NCI-H748 treated with DMSO at 0.1 percent for 48 hours (cell line): ENCODE measurements around the gene PPP2R2B.

Source experiments
- DNase-seq: peaks from one replicate; lab custom pipeline; 2025; lab: John Stamatoyannopoulos, UW

Gene PPP2R2B

DNA sequence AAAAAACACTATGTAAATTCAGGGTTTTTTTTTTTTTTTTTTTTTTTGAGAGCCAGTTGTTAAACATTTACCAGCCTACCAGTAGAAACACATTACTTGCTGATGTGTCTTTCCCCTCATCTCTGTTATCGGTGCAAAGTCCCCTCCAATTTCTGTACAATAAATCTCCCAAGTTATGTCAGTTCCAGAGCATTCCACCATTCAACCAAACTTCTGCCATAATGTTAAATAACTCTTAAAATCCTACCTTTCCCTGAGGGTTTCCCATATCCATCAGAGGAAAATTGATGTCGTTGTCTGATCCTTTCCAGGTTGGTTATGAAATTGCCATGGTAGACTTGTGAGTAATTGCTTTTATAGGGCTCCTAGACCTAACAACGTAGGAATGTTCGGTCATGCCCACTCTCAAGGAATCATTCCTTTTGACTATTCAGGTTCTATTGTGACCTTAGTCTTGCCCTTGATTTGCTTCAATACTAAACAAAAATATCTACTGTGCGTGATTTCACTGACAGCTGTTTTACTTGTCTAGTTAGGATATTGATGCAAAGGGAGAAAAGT is 5.6 kb upstream of the PPP2R2B start:
- DNase-seq: no peak

DNA sequence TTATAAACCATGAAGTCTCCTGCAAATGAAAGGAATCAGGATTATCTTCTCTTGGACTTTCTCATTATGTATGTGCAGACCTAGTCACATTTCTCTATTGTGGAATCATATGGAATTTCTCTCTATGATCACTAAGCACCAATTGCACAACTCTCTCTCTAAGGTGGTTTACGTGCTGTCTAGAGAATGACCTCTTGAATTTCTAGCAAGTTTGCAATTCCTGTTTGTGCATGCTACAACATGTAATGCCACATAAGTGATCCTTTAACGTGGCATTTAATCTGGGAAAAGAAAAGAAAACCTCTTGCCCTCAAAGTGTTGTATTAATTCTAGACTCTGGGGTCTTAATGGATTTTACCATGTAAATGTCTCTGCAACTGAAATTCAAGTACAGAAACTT is 5.0 kb upstream of the PPP2R2B start:
- DNase-seq: no peak

DNA sequence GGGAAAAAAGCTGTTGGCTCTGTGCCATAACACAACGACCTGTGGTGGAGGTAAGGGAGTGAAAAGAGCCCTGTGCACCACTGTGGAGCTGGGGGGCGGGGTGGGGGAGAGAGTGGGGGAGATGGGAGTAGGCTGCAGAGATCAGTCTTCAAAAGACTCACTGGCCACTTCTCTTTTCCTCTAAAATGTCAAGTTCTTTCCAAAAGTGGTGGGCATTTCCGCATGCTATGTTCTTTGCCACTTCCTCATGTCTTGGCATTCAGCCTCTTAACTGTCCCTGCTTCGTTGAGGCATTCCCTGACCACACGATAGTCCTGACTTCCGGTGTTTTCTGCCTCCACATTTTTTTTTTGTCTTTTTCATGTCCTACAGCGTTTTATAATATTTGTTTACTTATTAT is 2.4 kb upstream of the PPP2R2B start:
- no peak for DNase-seq

DNA sequence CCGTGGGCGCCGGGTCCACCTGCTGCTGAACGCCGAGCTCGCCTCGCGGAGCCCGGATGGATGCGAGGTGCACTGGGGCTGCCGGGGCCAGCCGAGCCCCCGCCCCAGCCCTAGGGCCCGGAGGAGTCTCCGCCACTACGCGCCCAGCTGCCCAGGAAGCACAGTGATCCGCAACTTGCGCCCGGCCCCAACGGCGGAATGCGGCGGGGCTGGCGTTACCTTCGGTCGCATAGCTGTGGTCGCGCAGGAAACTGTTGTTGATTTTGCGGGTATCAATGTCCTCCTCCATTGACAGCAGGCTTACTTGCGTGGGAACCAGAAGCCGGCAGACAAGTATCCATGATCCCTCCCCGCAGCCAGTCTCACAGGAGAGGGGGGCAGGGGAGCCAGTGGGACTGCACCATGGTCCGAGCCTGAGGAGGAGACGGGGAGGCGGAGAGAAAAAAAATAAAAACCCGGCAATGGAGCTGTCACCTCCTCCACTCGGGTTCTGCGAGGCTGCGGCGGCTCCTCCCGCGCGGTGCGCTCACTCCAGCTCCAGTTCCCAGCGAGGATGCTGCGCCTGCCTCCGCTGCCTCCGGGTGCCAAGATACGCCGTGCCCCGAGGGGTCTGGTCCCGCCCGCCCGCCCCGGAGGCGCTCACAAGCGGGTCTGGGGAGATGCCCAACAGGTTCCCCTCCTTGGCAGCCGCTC is 628 bp downstream of the PPP2R2B start:
- DNase-seq: peak; percentile 41

DNA sequence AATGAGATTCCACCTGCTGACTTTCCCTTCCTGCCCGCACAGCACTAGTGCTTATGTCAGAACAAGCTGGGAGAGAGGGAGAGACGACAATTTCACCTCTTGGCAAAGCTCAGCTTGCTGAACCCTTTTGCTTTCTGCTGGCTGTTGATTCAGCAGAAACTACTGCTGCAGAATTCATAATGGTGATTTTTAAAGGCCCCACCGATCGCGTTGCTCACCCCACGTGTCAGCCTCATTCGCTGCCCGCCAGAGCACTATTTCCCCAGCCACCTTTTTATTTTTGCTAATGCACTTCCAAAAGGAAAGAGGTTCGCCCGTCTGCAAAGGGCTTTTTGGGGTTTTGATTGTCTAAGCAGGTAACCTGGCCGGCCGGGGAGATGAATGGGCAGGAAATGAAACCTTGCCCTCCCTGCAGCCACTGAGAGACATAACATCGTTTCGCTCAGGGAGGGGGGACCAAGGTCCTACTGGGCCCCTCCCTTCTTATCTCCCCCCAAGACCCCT is 1.3 kb downstream of the PPP2R2B start:
- peak; percentile 14 for DNase-seq

DNA sequence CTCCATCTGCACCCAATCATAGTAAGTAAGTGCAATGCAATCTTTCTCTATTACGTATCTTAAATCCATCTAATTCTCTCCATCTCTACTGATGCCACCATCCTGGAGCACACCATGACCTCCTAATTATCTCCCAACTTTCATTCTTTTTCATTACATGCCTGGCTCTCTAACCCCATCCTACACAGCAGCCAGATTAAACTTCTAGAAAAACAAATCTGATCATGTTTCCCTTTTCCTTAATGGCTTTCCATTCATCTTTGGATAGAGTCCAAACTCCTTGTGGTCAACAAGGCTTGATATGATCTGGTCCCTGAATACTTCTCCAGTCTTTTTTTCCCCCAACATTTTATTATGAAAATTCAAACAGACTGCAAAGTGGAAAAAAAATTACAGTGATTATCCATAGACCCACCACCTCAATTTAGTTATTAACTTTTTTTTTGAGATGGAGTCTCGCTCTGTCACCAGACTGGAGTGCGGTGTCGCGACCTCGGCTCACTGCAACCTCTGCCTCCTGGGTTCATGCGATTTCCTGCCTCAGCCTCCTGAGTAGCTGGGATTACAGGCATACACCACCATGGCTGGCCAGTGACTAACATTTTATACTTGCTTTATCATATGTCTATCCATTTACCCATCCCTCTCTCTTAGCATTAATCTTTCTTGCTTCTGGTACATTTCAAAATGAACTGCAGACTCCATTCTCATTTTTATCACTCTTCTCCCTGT is 5.2 kb downstream of the PPP2R2B start:
- no peak for DNase-seq

DNA sequence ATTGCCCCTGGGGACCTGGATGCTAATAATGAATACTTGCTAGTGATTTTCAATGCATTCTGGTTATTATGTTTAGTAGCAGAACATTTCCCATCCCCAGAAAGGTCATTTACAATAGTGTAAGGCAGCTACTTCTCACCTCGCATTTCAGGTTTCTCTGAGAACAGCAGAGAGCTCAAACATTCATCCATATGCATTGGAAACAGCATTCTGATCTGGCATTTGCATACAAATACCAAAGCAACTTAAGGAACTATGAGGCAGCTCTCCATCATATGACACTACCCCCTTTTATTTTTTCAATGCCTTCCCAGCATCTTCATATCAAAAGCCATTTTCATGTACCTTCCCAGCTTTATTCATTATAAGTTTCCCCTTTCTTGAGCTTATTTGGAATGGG is 6.4 kb downstream of the PPP2R2B start:
- DNase-seq: no peak

DNA sequence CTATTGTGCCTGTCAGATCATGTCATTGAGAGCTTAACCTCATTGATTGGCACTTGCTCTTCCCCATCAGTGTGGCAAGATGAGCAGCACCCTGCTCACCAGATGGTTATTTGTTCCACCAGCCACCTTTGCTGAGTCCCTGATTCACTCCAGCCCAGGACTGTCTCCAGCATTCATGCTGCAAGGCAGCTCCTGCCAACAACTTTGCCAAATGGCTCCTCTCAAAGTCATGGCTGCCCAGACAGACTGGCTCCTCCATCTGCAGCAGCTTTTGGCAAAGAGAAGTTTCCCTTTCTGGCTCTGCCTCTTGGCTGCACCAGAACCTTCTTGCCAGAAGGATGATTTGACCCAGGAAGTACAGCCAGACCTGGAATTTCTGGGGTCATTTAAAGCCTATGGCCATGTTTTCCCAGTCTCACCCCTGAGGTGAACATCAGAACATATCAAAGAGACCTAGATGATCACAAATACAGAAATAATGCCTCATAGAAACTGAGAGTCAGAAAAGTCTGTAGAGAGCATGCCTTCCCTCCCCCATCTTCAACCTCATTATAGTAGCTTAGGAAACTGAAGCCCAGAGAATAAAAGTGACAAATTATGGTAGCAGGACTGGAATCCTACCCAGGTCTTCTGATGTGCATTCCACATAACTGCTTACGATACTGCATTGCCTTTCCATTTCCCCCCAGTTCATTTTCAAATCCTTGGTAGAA is 10.4 kb downstream of the PPP2R2B start:
- DNase-seq: no peak

DNA sequence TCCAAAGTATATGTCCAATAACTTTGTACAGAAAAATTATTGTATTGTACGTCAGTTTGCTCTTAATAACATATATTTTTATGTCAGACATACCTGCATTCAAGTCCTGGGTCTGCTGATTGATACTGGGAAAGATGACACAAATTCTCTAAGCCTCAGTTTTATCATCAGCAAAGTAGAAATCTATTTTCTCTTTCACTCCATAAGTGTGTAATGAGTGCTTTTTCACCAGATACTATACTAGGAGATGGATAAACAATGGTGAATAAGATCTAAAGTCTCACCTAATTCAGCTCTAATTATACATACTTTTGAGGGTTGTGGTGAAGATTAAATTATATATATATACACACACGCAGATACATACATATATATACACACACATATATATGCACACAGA is 12.3 kb downstream of the PPP2R2B start:
- DNase-seq: no peak

DNA sequence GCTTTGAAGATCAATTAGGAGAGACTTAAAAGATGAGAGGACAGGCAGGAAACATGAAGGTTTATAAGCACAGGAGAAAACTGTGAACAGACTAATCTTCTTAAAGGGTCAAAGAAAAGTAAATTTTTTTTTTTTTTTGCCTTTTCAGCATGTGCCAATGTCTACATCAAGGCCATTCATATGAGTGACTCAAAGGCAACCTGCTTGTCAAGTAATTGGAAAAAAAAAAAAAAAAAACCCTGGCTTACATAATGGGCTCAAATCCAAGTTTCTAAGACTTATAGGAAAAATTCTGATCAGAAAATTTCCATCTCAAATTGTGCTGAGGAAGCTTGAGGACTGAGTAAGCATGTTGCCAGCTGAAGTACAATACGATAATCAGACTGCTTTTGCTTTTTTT is 15.9 kb downstream of the PPP2R2B start:
- no peak for DNase-seq

DNA sequence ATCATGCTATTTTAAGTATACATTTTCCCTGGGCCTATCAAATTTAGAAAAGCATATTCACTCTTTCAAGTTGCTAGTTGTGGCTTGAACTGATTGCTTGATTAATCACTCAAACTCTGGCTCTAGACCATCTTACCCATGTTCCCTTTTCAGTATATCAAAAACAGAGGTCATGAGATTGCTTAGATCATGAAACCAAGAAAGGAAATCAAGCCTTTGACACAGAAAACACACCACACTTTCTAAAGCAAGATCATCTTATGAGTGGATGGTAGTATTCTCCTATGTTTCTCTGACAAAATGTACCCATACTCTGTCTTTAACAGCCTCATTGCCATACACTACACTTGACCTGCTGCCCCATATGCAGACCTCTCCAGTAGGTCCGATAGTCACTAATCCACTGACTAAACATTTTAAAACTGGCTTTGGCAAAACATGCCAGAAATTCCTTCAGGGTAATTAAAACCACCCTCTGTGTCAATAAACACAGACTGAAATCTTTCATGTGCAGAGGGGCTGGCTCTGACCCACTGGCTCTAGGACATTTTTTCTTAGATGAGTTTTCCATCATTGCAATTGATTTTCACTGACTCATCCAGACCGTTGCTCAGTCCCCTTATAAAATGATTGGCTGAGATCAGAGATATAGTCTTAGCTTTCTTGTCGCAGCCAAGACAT is 18.2 kb downstream of the PPP2R2B start:
- DNase-seq: no peak

DNA sequence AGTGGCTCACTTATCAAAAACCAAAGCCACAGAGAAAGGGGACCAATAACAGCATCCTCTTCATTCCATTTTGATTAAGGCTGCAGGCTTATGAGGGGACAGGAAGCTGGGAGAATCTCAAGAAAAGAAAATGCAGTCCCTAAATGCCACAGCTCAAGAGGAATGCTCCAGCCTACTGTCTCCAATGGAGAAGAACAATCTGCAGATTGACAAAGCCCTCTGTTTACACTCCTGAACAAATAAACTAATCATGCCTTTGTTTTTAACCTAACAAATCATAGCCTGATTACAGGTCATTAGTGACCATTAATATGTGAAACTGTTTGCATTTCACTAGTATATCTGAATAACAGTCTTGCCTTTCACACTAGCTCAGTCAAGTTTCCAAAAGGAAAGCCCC is 26.5 kb downstream of the PPP2R2B start:
- no peak for DNase-seq

DNA sequence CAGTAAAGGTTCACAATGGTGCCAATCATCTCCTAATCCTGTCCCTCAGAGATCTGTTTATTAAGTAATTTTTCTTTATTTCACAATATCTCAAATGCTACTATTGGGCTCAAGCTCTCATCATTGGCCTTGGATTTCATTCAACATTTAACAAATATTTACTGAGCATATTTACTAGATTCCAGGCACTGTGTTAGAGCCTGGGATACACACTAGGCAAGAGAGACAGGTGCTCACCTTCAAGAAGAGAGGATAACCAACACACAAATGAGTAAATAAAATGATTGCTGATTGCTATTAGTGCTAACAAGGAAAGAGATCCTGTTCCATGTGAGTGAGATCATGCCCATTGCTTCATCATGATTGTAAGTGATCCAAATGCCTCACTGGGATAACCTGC is 27.4 kb downstream of the PPP2R2B start:
- no peak for DNase-seq

DNA sequence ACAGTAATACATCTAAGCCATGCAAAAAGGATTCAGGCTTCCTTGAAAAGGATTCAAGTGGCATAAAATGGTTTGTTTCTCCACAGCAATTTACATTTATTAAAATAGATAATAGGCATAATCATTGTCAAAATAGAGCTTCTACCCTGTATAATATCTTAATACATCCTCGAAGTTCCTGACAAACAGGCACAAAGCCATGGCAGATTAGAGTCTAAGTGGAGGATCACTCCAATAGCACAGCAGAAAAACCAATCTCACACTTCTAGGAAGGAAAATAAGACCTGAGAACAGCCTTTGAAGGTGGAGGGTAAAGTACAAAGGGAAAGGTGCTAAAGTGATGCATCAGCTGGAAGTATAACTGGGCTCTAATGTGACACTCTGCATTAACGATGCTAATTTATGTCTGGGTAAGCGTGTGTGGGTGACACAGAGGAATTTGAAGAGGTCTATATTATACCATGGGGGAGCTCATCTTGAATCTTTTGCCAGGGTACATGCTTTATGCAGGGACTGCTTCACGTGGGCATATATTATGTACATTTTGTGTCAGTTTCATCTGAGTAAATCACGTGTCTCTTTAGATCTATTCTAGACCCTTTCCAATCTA is 28.8 kb downstream of the PPP2R2B start:
- DNase-seq: no peak

DNA sequence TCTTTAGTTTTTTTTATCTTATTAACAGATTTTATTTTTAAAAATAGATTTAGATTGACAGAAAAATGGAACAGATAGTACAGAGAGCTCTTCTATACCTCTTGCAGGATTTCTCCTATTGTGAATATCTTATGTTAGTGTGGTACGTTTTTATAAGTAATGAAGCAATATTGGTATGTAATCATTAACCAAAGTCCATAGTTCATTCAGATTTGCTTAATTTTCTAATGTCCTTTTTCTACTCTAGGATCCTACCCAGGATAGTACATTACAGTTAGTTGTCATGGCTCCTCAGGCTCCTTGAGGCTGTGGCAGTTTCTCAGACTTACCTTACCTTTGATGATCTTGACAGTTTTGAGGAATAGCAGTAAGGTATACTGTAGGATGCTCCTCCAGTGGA is 30.4 kb downstream of the PPP2R2B start:
- no peak for DNase-seq

DNA sequence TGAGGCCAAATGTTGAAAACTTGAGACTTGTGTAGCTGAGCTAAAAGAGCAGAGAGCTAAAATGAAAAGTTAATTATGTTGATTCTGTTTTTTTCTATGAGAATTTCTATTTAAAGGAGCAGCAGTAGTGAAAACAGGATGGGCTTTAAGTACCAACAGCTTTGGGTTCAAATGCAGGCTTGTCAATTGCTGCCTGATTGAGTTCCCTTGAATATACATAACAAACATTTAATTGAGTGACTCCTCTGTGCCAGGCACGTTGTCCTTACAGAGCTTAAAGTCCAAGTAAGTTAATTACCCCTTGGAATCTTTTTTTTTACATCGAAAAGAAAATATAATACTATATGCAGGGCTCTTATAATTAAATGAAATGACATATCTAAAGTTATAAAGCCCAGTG is 38.5 kb downstream of the PPP2R2B start:
- DNase-seq: no peak

DNA sequence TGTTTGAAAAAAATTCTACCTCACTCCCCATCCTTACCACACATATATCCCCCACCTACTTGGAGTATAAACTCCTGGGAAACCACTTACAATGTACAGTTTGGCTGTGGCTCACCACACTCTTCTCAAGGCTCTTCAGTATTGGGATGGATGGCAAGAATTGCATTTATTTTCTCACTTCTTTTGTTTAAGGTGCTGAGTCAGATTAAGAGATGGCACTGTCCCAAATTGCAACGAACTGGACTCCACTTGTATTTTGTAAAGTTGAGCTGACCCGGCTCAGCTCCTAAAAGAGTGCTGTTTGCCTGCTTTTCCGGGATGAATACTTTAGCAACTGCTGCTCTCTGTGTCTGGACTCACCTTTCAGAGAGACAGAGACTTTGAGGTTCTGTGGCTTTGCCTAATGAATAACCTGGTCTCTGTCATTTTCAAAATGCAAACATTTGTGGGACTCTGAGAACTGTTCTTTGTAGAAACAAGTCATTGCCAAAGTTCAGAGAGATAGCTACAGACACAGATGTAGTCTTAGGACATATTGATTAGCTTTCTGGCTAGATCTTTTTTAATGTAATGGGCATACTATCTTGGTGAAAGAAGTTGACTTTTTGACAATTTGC is 42.2 kb downstream of the PPP2R2B start:
- DNase-seq: no peak

DNA sequence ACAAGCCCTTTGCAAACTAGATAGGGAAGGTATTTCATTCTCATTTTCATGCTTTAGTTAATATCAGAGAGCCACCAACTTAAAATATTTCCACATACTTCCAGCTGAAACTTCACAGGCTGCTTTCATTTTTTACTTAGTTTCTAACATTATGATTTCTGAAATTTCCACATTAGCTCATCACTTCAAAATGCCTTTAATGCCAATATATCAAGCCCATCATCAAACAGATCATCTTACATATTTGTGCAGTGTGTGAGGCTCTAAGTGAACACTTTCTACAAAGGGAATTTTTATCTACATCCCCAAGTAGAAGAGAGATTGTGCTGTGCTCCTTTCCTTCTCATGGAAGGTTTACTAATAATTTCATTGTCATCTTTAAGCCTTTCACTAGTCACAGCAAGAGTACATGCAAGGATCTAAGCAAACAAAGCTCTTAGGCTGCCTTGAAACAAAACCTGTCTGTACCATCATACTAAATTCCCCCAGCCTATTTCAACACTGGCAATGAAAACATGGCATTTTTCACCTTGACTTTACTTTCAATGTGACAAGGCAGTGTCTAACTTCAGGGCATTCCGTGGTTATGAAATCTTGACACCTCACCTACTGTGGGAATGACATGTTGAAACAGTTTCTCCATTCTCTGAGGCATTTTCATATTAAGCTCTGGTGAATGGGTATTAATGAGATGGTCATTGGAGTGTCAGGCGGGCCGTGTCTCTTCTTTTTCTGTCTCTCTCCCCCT is 45.4 kb downstream of the PPP2R2B start:
- DNase-seq: no peak

DNA sequence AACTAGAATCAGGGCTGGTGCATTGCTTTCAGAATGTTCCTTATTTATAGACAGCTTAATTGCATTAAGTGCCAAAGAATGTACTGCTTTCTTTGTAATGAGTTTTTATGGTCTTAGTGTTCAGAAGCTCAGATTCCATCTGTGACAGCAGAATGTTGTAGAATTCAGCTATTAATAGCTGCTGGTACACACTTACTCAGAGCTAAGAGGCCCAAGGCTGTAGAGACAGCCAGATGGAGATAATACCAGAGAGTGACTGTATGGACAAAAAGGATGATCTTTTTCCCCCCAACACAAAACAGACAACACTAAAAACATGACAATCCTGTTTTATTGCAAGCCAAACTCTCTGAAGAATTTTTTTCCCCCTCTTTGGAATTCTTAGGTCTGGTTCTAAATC is 50.2 kb downstream of the PPP2R2B start:
- no peak for DNase-seq

DNA sequence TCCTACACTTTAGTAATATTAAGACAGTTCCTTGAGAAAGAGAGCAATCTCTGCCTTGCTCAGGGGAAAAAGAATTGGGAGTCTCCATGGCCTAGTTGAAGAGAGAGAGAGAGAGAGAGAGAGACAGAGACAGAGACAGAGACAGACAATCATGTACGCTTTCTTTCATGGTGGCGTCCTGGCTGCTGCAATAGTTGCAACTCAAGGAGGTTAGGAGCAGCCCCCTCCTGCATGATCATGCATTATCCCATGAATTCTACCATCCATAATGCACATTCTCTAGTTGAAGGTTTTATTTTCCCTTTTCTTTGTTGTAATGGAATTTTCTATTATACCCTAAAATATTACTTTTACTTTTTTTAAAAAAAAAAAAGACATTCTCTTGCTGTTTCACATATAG is 50.7 kb downstream of the PPP2R2B start:
- no peak for DNase-seq

DNA sequence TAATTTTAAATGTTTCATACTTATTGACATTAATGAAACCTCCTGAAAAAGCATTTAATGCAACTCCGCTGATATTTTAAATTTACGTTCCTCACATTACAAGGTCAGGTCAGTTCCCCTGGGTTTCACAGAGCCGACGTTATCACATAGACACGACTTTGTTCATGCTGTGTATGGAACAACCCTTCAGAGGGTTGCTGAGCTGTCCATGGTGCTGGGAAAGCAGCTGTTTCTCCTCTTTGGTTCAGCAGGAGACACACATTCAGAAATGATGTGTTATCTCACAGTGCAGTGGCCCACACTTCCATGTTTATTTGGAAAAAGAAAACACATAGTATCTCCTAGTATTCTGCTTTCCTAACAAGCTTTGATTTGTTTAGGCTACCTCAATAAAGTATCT is 53.5 kb downstream of the PPP2R2B start:
- DNase-seq: no peak
